Activated T-helper 17 cell treated with anti-CD3 and anti-CD28 coated beads, Interleukin-2, amount 50 U/mL, for 72 hours (primary cell): ENCODE results near the gene SIK3. TPM values are rescaled to one million over a fixed set of nuclear protein-coding genes. Genes with fewer than 3 reads are reported as not detected.
A peak's percentile ranks its signal among the peaks of the same experiment; 100 is the strongest.
"Not testable (repeated sequence)": the region's sequence is repeated elsewhere in the genome, so short reads cannot be mapped to it uniquely, and the experiment has no call there.

Experiments used
- ATAC-seq: fragments of 150-1000 bp; cut with Tn5 transposase; replicated peaks from 2 replicates; pipeline ENCODE4 v1.10.0; 2021; ENCODE audit warnings: mild to moderate bottlenecking, moderate library complexity
- H3K27ac Mint-ChIP-seq: one replicate; pipeline ENCODE4 v1.8.0; 2022; ENCODE audit warnings: mixed read lengths
- H3K27me3 Mint-ChIP-seq: one replicate; pipeline ENCODE4 v1.8.0; 2022; ENCODE audit warnings: mixed read lengths
- H3K36me3 Mint-ChIP-seq: one replicate; pipeline ENCODE4 v1.8.0; 2022; ENCODE audit warnings: low read depth, mild to moderate bottlenecking, mixed read lengths
- H3K4me1 Mint-ChIP-seq: one replicate; pipeline ENCODE4 v1.8.0; 2022; ENCODE audit warnings: mixed read lengths
- H3K4me3 Mint-ChIP-seq: one replicate; pipeline ENCODE4 v1.8.0; 2022; ENCODE audit warnings: mild to moderate bottlenecking, mixed read lengths
- H3K9me3 Mint-ChIP-seq: one replicate; pipeline ENCODE4 v1.8.0; 2022; ENCODE audit warnings: mixed read lengths
- total RNA-seq, 2 donors: library from RNA; stranded (reverse); gene quantifications; one replicate each; pipeline ENCODE4 v1.2.3, GENCODE V29; 2022

SIK3 gene
- total RNA-seq, result 10 to 100 TPM; 41.9 to 55.7 TPM

GRCh38 chr11:117098269-117099232 is at the start of gene SIK3:
TSS of gene SIK3 (minus strand) at chr11:117098428. CDS start at chr11:117098415, 13 bp downstream.
- Mint-ChIP-seq H3K4me3 (peak within 1 kb of the TSS; percentile 96), H3K9me3 (no peaks in the 10 kb centered on the region), H3K4me1 (peaks cover 47% of the 10 kb centered on the region), H3K27ac (peak within 1 kb of the TSS; percentile 99), H3K36me3 (peaks cover 43% of the 10 kb centered on the region), H3K27me3 (no peaks in the 10 kb centered on the region)
- ATAC-seq, result peak; percentile 81

GRCh38 chr11:117146521-117146920 is 48.3 kb upstream of the SIK3 start:
- H3K9me3 Mint-ChIP-seq, result no peaks in the 10 kb centered on the region
- H3K36me3 Mint-ChIP-seq, result peaks cover 55% of the 10 kb centered on the region
- H3K27me3 Mint-ChIP-seq, result no peaks in the 10 kb centered on the region
- peaks cover 16% of the 10 kb centered on the region for H3K4me1 Mint-ChIP-seq
- H3K27ac Mint-ChIP-seq, result no peak overlapping the region
- peak overlapping the region; percentile 100 for H3K4me3 Mint-ChIP-seq
- ATAC-seq, result no peak

DNA sequence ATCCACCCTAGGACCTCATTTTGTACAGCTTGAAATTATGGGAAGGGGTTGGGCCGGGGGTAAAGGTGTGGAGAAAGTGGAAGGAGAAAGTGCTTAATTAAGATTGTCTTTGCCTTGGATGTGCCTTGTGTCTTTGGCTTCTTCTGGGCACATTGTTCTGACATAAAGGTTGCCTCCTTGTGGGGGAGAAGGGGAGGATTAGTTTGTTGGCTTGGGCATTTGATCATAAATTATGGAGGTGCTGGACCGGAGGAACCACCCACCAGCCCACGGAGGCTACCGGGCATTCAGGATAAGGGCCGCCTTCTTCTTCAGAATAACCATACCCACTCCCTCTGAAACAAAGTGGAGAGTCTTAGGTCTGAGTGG is 47.1 kb upstream of the SIK3 start:
- Mint-ChIP-seq H3K9me3 (no peaks in the 10 kb centered on the region), H3K4me3 (peak overlapping the region; percentile 100), H3K27me3 (peaks cover under 1% of the 10 kb centered on the region)

GRCh38 chr11:117144477-117145392 is 46.5 kb upstream of the SIK3 start:
- peak; percentile 57 for ATAC-seq
- Mint-ChIP-seq H3K4me3 (peak overlapping the region; percentile 100), H3K36me3 (peaks cover 44% of the 10 kb centered on the region), H3K4me1 (peaks cover 16% of the 10 kb centered on the region), H3K27ac (peak overlapping the region; percentile 99), H3K9me3 (no peaks in the 10 kb centered on the region), H3K27me3 (peaks cover 7% of the 10 kb centered on the region)

More for the DNA sequence above, 47.1 kb upstream of the SIK3 start:
- ATAC-seq, result no peak
- H3K27ac Mint-ChIP-seq, result peak overlapping the region; percentile 99
- H3K4me1 Mint-ChIP-seq, result peaks cover 16% of the 10 kb centered on the region
- peaks cover 51% of the 10 kb centered on the region for H3K36me3 Mint-ChIP-seq

- Mint-ChIP-seq H3K36me3 (peaks cover 41% of the 10 kb centered on the region), H3K4me3 (peak within 1 kb of the TSS; percentile 100), H3K27me3 (peaks cover 8% of the 10 kb centered on the region), H3K9me3 (no peaks in the 10 kb centered on the region), H3K27ac (peak within 1 kb of the TSS; percentile 99), H3K4me1 (peaks cover 16% of the 10 kb centered on the region)
- ATAC-seq, result peak; percentile 97
Observed at GRCh38 chr11:117143871-117144476, 45.7 kb upstream of the SIK3 start, which contains the start of gene PAFAH1B2. TSS of gene PAFAH1B2 (plus strand) at chr11:117144287. CDS start at chr11:117152448, 8,161 bp downstream.

DNA sequence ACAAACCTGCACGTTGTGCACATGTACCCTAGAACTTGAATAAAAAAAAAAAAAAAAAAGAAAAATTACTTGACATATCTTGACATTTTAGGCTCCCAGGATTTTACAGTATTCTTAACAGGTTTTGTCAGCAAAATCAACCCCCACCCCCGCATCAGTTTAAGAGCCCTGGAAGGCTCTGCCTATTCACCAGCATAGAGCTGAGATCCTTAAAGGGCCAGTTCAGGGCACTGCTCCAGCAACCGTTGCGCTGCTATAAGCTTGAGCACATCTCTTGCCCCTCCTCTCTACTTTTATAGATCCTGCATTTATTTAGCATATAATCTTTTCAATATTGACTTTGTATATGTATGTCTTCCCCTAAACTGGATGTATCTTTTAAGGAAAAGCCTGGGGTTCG is 45.2 kb upstream of the SIK3 start:
- peaks cover 38% of the 10 kb centered on the region for H3K36me3 Mint-ChIP-seq
- ATAC-seq, result peak; percentile 46
- peaks cover 8% of the 10 kb centered on the region for H3K27me3 Mint-ChIP-seq
- H3K4me1 Mint-ChIP-seq, result peaks cover 16% of the 10 kb centered on the region
- H3K27ac Mint-ChIP-seq, result peak overlapping the region; percentile 97
- peak overlapping the region; percentile 100 for H3K4me3 Mint-ChIP-seq
- no peaks in the 10 kb centered on the region for H3K9me3 Mint-ChIP-seq

DNA sequence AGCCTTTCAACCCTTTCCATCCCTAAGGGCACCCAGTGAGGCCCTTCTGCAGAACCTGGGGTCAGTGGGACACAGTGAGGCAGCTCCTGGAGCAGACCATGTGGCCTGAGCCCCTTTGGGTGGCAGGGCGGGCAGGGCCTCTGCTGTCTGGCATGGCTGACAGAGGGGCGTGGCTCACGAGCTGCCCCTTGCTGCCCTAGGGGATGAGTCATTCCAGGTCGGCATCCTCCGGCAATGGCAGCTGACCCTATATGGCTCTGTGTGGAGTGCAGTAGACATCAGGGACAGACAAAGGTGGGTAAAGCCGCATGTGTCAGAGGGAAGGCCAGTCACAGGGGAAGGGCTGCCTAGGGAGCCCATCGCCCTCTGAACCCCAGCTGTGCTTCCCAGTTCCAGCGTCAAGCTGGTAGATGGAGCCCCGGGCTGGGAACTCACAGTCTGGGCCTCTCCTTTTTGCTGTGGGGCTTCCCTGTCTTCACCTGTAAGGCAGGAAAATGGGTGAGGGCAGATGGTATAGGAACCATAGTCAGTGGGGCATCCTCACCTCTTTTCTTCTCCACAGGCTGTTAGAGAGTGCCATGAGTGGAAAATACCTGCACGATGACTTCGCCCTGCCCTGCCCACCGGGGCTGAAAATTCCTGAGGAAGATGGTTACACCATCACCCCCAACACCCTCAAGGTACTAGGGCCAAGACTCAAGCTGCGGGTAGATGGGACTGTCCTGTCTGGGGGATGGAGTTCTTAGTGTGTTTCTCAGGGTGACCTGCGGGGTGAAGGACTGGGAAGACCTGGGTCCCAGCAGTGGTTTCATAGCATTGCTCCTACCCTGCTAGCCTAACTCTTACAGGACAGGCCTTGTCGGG is 39.2 kb upstream of the SIK3 start:
- not testable (repeated sequence) for H3K4me1 Mint-ChIP-seq, H3K36me3 Mint-ChIP-seq, H3K27ac Mint-ChIP-seq, H3K9me3 Mint-ChIP-seq, H3K4me3 Mint-ChIP-seq, H3K27me3 Mint-ChIP-seq, ATAC-seq

DNA sequence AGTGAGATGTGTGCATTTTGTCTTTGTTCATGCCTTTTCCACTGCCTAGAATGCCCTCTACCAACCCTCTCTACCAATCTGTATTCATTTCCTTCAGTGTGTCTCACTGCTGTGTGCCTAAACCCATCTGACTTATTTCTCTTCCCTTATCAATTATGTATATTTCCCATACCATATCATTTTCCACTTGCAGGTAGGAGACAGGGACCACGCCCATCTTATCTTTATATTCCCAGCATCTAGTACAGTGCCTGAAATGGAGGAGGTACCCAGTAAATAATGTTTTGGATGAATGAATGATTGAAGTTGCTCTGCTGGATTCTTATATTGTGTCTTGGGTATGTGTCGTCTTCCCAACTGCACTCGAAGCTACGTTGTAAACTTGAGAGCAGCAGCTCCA is 36.8 kb upstream of the SIK3 start:
- H3K27me3 Mint-ChIP-seq, H3K4me3 Mint-ChIP-seq, H3K36me3 Mint-ChIP-seq, H3K4me1 Mint-ChIP-seq, H3K27ac Mint-ChIP-seq, ATAC-seq, H3K9me3 Mint-ChIP-seq: not testable (repeated sequence)

DNA sequence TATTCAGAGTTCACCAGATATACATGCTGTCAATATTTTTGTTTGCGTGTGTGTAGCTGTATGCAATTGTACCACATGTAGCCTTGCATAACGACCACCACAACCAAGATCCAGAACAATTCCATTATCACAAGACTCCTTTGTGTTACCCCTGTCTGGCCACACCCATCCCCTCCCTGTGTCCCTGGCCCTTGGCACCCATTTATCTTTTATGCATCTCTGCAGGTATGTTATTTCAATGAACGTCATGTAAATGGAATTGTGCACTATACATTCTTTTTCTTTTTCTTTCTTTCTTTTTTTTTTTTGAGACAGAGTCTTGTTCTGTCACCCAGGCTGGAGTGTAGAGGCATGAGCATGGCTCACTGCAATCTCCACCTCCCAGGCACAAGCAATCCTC is 36.2 kb upstream of the SIK3 start:
- ATAC-seq, result no peak
- H3K27me3 Mint-ChIP-seq, result no peaks in the 10 kb centered on the region
- no peaks in the 10 kb centered on the region for H3K9me3 Mint-ChIP-seq
- no peak overlapping the region for H3K4me3 Mint-ChIP-seq
- no peaks in the 10 kb centered on the region for H3K4me1 Mint-ChIP-seq
- no peaks in the 10 kb centered on the region for H3K36me3 Mint-ChIP-seq
- H3K27ac Mint-ChIP-seq, result no peak overlapping the region

GRCh38 chr11:117130879-117131278 is 32.7 kb upstream of the SIK3 start:
- Mint-ChIP-seq H3K36me3 (no peaks in the 10 kb centered on the region), H3K4me3 (no peak overlapping the region), H3K9me3 (no peaks in the 10 kb centered on the region), H3K4me1 (no peaks in the 10 kb centered on the region), H3K27me3 (no peaks in the 10 kb centered on the region), H3K27ac (no peak overlapping the region)
- ATAC-seq, result no peak

DNA sequence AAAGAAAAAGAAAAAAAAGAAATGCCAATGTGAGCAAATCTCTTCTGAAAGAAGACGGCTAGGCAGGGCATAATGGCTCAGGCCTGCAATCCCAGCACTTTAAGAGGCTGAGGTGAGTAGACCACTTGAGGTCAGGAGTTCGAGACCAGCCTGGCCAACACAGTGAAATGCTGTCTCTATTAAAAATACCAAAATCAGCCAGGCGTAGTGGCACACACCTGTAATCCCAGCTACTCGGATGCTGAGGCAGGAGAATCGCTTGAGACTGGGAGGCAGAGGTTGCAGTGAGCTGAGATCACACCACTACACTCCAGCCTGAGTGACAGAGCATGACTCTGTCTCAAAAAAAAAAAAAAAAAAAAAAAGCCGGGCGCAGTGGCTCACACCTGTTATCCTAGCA is 32.2 kb upstream of the SIK3 start:
- ATAC-seq, H3K27me3 Mint-ChIP-seq, H3K4me3 Mint-ChIP-seq, H3K36me3 Mint-ChIP-seq, H3K27ac Mint-ChIP-seq, H3K4me1 Mint-ChIP-seq, H3K9me3 Mint-ChIP-seq: not testable (repeated sequence)

- no peaks in the 10 kb centered on the region for H3K36me3 Mint-ChIP-seq
- no peak overlapping the region for H3K4me3 Mint-ChIP-seq
- no peak overlapping the region for H3K27ac Mint-ChIP-seq
- peaks cover 3% of the 10 kb centered on the region for H3K27me3 Mint-ChIP-seq
- ATAC-seq, result no peak
- no peaks in the 10 kb centered on the region for H3K4me1 Mint-ChIP-seq
- H3K9me3 Mint-ChIP-seq, result no peaks in the 10 kb centered on the region
Observed at GRCh38 chr11:117128289-117128688, 30.1 kb upstream of the SIK3 start.

- ATAC-seq, result no peak
- Mint-ChIP-seq H3K36me3 (no peaks in the 10 kb centered on the region), H3K4me3 (no peak overlapping the region), H3K4me1 (no peaks in the 10 kb centered on the region), H3K27me3 (peaks cover 3% of the 10 kb centered on the region), H3K9me3 (no peaks in the 10 kb centered on the region), H3K27ac (no peak overlapping the region)
Observed at GRCh38 chr11:117127171-117127901, 29.1 kb upstream of the SIK3 start.
